ENCODE results near the gene SLC38A8.

The SLC38A8 gene

DNA sequence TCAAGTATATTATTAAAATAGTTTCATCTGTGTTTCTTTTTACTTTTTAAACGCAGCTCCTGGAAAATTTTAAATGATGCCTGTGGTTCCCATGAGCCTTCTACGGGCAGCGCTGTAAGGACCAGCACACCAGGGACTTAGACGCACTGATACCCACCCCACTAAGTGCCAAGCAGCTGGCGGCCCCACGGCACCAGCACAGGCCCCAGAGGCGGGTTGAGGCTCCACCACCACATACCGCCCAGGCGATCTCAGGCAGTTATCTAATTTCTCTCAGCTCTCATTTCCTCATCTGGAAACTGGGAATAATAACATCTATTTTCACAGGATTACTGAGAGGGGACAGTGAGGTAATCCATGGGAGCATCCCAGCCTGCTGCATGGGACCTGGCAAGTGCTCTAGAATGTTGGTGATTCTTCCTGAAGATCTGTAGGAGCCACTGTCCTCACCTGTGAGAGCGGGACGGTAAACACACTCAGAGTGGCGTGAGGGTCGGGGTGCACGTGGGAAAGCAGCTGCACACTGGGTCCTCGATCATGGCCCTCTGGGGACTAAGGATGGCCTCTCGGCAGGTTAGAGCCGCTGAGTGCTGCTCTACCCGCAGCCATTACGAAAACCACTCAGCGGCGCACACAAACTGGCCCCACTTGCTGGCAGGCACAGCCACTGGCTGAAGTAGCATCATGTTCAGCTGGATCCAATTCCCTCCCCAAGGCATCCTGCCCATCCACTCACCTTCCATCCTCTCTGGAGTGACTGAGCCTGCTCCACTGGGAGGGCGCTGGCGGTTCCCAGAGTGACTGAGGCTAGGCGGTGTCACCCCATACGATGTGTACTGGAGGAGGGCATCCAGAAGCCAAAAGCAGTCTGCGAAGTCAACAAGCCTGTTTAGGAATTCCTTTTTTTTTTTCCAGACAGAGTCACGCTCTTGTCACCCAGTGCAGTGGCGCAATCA lies 17.6 kb upstream of the SLC38A8 start:
- ATAC-seq (no peak), DNase-seq (no peak)
- peaks cover 34% of the 10 kb centered on the region for H3K36me3 Mint-ChIP-seq (ENCODE audit: low read depth)
- H3K4me3 Mint-ChIP-seq = no peak overlapping the region
- no peaks in the 10 kb centered on the region for H3K27me3 Mint-ChIP-seq
- peaks cover 2% of the 10 kb centered on the region for H3K4me1 Mint-ChIP-seq
- H3K9me3 Mint-ChIP-seq = no peaks in the 10 kb centered on the region
- H3K27ac Mint-ChIP-seq = no peak overlapping the region

DNA sequence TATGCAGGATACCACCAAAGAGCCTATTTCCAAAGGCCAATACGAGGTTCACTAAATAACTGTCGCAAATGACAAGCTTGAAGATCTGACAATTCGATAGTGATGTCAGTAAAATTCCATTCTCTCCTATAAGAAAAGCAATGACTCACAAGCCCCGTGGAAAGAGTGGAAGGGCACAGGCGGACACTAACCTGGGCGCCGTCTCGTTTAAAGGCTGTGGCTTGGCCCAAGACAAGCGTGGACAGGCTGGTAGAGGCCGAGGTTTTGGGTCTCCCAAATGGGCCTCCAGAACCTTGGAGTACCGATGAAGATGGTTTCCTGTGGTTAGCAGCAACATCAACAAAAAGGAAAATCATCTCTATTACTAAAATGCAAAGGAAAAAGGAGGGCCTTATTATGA lies 16.5 kb upstream of the SLC38A8 start:
- no peaks in the 10 kb centered on the region for H3K9me3 Mint-ChIP-seq
- peaks cover 35% of the 10 kb centered on the region for H3K36me3 Mint-ChIP-seq (ENCODE audit: low read depth)
- no peak overlapping the region for H3K4me3 Mint-ChIP-seq
- H3K4me1 Mint-ChIP-seq = peaks cover 2% of the 10 kb centered on the region
- DNase-seq (no peak), ATAC-seq (no peak)
- H3K27me3 Mint-ChIP-seq = no peaks in the 10 kb centered on the region
- no peak overlapping the region for H3K27ac Mint-ChIP-seq

DNA sequence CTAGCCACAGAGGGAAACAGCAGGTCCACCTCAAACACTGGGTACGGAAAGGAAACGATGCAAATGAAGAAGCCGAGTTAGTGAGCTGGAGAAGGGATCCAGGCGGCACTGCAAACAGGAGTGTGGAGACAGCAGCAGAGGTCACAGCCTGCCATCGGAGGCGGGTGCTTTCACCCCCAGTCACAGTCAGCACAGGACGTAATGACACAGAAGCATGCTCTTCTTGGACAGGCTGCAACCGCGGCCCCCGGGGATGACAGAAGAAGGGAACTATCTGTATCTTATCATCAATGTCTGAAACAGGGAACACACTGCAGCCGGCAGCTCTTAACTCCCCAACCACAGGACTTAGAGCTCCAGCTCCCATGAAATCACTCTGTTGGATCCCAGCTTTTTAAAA lies 16.1 kb upstream of the SLC38A8 start:
- no peaks in the 10 kb centered on the region for H3K27me3 Mint-ChIP-seq
- H3K4me1 Mint-ChIP-seq = peaks cover 2% of the 10 kb centered on the region
- DNase-seq (no peak), ATAC-seq (no peak)
- H3K27ac Mint-ChIP-seq = no peak overlapping the region
- peaks cover 35% of the 10 kb centered on the region for H3K36me3 Mint-ChIP-seq (ENCODE audit: low read depth)
- no peaks in the 10 kb centered on the region for H3K9me3 Mint-ChIP-seq
- no peak overlapping the region for H3K4me3 Mint-ChIP-seq

DNA sequence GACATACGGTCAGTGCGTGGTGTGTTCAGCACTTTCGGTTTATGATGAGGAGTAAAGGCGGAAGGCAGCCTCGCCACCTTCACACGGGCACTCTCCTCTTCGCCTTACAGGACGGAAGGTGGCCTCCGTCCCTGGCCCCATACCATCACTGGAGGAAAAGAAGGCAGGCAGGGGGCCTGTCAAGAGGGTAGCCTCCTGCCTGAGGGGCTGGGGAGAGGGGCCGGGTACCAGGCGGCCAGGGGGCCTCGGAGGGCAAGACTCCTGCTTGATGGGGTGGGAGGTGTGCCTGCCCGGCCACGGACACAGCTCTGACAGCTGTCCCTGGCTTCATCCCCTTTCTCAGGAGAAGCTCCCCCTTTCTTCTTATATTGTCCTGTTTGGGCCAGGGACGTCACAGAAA lies 15.6 kb upstream of the SLC38A8 start:
- peaks cover 35% of the 10 kb centered on the region for H3K36me3 Mint-ChIP-seq (ENCODE audit: low read depth)

DNA sequence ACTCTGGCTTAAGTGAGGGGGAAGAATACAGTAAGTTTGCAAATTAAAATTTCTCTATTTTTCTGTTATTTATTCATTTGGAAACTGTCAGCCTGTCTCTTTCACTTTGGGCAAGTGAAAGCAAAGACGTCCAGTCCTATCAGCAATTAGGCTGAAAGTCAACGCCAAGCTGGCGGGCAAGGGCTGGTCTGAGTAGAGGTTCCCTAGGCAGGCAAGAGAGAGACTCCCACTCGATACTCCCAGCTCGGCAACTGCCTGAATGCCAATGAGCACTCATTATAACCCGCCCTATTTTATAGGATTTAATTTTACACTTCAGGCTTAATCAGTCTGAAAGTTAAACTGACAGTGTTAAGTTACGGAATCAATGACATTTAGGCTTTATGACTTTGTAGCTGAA lies 14.3 kb upstream of the SLC38A8 start:
- Mint-ChIP-seq H3K36me3 (ENCODE audit: low read depth) (peaks cover 37% of the 10 kb centered on the region), H3K27ac (no peak overlapping the region), H3K9me3 (no peaks in the 10 kb centered on the region), H3K4me3 (no peak overlapping the region), H3K4me1 (no peaks in the 10 kb centered on the region), H3K27me3 (no peaks in the 10 kb centered on the region)
- ATAC-seq (no peak), DNase-seq (no peak)

More for the DNA sequence above, 15.6 kb upstream of the SLC38A8 start:
- no peak for ATAC-seq
- Mint-ChIP-seq H3K4me3 (no peak overlapping the region), H3K9me3 (no peaks in the 10 kb centered on the region), H3K4me1 (peaks cover 2% of the 10 kb centered on the region), H3K27ac (no peak overlapping the region), H3K27me3 (no peaks in the 10 kb centered on the region)
- no peak for DNase-seq

DNA sequence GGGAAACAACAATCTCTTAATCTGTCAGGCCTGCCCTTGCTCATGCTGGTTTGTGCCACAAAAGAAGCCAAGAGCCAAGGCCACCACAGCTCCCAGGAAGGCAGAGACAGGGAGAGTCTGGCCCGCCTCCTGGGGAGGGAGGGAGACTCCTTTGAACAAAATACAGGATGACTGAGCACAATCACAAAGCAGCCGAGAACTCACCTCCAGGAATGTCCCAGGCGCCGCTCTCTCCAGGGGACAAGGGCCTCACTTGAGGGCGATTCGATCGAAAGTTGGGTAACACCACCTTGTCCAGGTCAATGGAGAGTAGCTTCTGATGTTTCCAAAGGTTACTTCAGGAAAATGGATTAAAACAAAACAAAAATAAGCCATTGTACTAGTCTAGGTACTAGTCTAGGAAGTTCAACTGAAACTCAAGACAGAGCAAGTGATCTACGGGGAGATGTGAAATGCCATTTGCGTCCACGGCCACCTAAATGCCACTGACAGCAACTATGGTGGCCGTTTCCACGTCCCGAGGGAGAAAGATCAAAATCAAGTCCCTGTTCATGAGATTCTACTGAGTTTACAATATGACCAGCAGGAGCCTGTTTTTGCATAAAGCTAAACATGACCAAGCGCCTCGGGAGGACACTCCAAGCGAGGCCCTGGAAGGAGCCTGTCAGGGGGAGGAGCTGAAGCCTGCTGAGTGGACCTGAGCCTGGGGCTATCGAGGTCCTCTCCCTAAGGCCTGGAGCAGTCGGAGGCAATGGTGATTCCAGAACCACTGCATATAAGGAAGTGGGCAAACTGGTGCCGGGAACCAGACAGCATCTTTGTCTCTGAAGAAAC lies 13.4 kb upstream of the SLC38A8 start:
- no peaks in the 10 kb centered on the region for H3K9me3 Mint-ChIP-seq
- no peaks in the 10 kb centered on the region for H3K4me1 Mint-ChIP-seq
- DNase-seq (no peak), ATAC-seq (no peak)
- peaks cover 37% of the 10 kb centered on the region for H3K36me3 Mint-ChIP-seq (ENCODE audit: low read depth)
- no peak overlapping the region for H3K27ac Mint-ChIP-seq
- H3K4me3 Mint-ChIP-seq = no peak overlapping the region
- no peaks in the 10 kb centered on the region for H3K27me3 Mint-ChIP-seq

DNA sequence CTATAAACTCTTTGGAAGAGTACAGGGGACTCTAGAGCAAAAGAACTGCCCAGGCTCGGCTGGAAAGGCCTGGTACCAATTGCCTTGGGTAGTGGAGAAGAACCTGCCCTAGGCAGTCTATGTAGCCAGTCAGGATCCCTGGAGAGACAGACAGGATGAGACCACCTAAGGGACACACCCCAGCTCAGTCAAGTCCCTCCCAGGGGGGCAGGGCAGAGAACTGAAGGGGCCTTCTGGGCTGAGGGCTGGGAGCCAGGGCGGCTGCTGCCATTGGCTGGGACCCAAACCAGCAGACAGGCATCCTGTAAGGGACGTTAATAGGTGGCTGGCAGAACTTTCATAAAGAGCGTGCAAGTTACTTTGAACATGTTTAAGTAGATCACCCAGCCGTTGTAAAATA lies 12.8 kb upstream of the SLC38A8 start:
- no peaks in the 10 kb centered on the region for H3K4me1 Mint-ChIP-seq
- no peak for ATAC-seq
- peaks cover 37% of the 10 kb centered on the region for H3K36me3 Mint-ChIP-seq (ENCODE audit: low read depth)
- H3K4me3 Mint-ChIP-seq = no peak overlapping the region
- no peak overlapping the region for H3K27ac Mint-ChIP-seq
- H3K9me3 Mint-ChIP-seq = no peaks in the 10 kb centered on the region
- H3K27me3 Mint-ChIP-seq = no peaks in the 10 kb centered on the region
- no peak for DNase-seq

DNA sequence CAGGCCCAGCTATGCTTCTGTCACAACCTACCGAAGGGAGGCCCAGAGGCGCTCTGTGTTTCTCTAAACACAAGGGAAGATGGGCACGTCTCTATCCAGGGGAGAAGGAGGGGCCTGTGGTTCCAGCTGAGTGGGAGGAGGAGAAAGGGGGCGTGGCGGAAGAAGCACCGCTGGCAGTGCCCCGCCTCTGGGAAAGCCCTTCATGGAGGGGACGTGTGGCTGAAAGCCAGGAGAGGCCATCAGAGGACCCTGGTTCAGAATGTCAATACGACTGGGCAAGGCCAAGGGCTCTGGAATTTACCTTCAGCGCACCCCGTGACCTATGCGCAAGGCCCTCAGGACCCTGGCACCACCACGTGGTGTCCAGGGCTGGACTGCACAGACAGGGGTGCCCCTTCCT lies 12.3 kb upstream of the SLC38A8 start:
- no peaks in the 10 kb centered on the region for H3K27me3 Mint-ChIP-seq
- H3K36me3 Mint-ChIP-seq (ENCODE audit: low read depth) = peaks cover 37% of the 10 kb centered on the region
- H3K4me1 Mint-ChIP-seq = no peaks in the 10 kb centered on the region
- no peak for ATAC-seq
- H3K27ac Mint-ChIP-seq = no peak overlapping the region
- no peak overlapping the region for H3K4me3 Mint-ChIP-seq
- DNase-seq = no peak
- no peaks in the 10 kb centered on the region for H3K9me3 Mint-ChIP-seq

DNA sequence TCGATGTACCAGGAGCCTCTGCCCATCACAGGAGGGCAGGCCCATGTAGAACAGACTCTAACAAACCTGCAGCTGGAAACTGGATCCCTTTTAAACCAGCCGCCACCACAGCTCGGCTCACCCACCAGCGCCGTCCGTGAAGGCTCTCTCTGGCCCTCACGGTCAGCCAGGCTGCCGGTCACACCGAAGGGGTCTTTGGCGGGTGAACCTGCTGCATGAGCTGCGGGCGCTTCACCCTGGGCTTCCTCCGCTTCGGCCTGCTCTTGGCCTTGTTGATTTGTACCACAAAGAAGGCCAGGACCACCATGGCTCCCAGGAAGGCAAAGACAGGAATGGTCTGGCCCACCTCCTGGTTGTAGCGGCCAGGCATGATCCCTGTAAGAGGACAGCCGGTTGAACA lies 11.7 kb upstream of the SLC38A8 start:
- Mint-ChIP-seq H3K4me1 (no peaks in the 10 kb centered on the region), H3K27ac (no peak overlapping the region), H3K27me3 (no peaks in the 10 kb centered on the region), H3K36me3 (ENCODE audit: low read depth) (peaks cover 30% of the 10 kb centered on the region), H3K9me3 (no peaks in the 10 kb centered on the region), H3K4me3 (no peak overlapping the region)
- no peak for DNase-seq
- no peak for ATAC-seq

DNA sequence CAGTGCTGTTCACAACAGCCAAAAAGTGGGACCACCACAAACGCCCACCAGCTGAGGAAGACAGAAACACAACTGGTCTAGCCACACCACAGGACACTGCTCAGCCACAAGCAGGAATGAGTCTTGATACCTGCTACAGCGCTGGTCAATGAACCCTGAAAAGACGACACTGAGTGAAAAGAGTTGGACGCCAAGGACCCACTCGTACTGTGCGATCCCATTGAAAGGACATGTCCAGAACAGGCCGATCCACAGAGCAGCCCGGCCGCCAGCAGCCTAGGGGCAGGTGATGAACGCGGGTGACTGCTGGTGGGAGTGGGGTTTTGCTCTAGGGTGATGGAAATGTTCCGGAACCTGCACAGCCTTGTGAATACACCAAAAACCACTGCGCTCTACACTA lies 10.6 kb upstream of the SLC38A8 start:
- H3K27ac Mint-ChIP-seq = no peak overlapping the region
- H3K27me3 Mint-ChIP-seq = no peaks in the 10 kb centered on the region
- ATAC-seq (no peak), DNase-seq (no peak)
- no peaks in the 10 kb centered on the region for H3K4me1 Mint-ChIP-seq
- no peaks in the 10 kb centered on the region for H3K9me3 Mint-ChIP-seq
- H3K4me3 Mint-ChIP-seq = no peak overlapping the region
- peaks cover 21% of the 10 kb centered on the region for H3K36me3 Mint-ChIP-seq (ENCODE audit: low read depth)

DNA sequence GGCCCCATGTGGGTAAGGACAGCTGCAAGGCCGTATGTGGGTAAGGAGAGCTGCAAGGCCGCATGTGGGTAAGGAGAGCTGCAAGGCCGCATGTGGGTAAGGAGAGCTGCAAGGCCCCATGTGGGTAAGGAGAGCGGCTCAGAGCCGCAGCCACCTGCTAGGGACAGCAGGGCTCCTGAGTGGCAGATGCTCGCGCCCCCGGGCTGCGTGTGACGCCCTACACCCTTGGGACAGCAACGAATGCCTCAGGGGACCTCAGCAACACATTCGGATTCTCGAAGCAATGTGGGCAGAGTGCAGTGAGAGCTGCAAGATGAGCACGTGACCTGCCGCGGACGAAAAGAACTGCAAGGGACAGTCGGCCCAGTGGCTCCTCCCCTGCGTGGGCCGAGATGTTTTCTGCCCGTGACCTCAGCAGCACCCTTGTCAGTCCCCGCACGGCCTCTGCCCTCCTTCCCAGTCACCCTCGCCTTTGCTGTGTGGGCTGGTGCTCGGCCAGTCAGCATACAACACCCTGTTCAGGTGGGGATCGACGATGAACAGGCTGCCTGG lies 9.6 kb upstream of the SLC38A8 start:
- no peaks in the 10 kb centered on the region for H3K4me1 Mint-ChIP-seq
- DNase-seq (no peak), ATAC-seq (no peak)
- H3K27ac Mint-ChIP-seq = no peak overlapping the region
- H3K36me3 Mint-ChIP-seq (ENCODE audit: low read depth) = peaks cover 17% of the 10 kb centered on the region
- no peaks in the 10 kb centered on the region for H3K27me3 Mint-ChIP-seq
- no peaks in the 10 kb centered on the region for H3K9me3 Mint-ChIP-seq
- H3K4me3 Mint-ChIP-seq = no peak overlapping the region

DNA sequence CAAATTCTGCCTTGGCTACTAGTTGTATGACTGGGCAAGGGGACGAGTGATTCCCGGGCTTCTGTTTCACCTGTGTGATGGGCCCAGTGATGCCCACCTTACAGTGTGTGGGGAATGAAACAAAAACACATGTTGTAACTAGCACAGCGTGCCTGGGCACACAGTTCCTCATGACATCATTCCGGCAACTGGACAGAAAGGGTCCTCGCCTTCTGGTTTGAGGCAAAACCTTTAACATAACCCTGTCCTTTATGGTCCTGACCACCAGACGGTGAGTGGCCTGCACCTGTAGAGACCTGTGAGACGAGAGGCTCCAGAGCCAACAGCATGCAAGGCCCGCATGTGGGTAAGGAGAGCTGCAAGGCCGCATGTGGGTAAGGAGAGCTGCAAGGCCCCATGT lies 7.7 kb upstream of the SLC38A8 start:
- DNase-seq = no peak
- no peak overlapping the region for H3K4me3 Mint-ChIP-seq
- no peaks in the 10 kb centered on the region for H3K4me1 Mint-ChIP-seq
- ATAC-seq = no peak
- H3K27me3 Mint-ChIP-seq = no peaks in the 10 kb centered on the region
- H3K9me3 Mint-ChIP-seq = no peaks in the 10 kb centered on the region
- no peak overlapping the region for H3K27ac Mint-ChIP-seq
- H3K36me3 Mint-ChIP-seq (ENCODE audit: low read depth) = peaks cover 17% of the 10 kb centered on the region

DNA sequence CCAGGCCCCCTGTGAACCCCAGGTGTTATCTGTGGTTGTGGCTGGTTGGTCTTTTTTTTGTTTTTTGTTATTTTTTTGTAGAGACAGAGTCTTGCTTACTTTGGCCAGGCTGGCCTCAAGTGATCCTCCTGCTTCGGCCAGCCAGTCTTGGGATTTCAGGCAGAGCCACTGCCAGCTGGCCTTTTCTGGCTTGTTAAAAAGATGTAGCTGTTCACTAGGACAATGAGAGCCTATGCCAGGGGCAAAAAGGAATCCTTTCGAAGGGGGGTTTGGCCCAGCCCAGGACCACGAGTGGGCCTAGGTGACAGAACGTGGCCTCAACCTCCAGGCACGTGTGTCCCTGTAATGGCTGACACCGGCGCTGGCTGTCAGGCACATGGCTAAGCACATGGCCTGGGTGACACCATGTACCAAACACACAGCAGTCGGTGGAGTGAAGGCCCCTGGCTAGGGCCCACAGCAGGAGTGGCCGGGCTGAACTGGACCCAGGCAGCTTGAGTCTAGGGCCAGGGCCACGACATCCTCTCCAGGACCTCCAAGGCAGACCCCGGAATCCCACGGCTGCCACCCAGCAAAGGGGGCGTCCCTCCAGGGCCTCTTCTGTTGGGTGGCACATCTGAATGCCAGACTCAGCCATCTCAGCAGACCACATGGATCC lies 6.9 kb upstream of the SLC38A8 start:
- ATAC-seq (no peak), DNase-seq (no peak)
- peaks cover 1% of the 10 kb centered on the region for H3K27me3 Mint-ChIP-seq
- no peak overlapping the region for H3K4me3 Mint-ChIP-seq
- H3K27ac Mint-ChIP-seq = no peak overlapping the region
- peaks cover 17% of the 10 kb centered on the region for H3K36me3 Mint-ChIP-seq (ENCODE audit: low read depth)
- H3K9me3 Mint-ChIP-seq = no peaks in the 10 kb centered on the region
- no peaks in the 10 kb centered on the region for H3K4me1 Mint-ChIP-seq

DNA sequence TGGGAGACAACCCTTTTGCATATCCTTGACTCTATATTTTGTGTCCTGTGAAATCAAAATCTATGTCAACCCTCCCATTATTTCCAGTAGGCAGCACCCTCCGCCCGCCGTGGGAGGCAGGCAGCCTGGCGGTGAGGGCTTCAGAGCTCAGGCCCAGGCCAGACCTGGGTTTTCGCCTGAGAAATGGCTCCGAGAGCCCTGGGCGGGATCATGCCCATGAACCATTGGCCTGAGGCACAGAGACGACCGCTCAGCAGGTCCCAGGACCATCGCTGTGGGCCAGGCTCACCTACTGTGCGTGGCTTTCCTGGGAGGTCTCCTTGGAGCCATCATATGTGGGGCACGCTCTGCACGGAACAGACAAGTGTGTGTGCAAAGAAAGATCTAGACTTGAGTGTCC lies 6.3 kb upstream of the SLC38A8 start:
- no peaks in the 10 kb centered on the region for H3K9me3 Mint-ChIP-seq
- H3K4me3 Mint-ChIP-seq = no peak overlapping the region
- H3K4me1 Mint-ChIP-seq = no peaks in the 10 kb centered on the region
- H3K36me3 Mint-ChIP-seq (ENCODE audit: low read depth) = peaks cover 14% of the 10 kb centered on the region
- no peak for DNase-seq
- ATAC-seq = no peak
- peaks cover 8% of the 10 kb centered on the region for H3K27me3 Mint-ChIP-seq
- no peak overlapping the region for H3K27ac Mint-ChIP-seq
